GM21528 (cell line): ENCODE results near the gene TNK2.
"Not testable (repeated sequence)": the region's sequence is repeated elsewhere in the genome, so short reads cannot be mapped to it uniquely, and the experiment has no call there.

Experiments
- ATAC-seq: cut with Tn5 transposase; IDR thresholded peaks from one replicate; pipeline ENCODE4 v1.9.1; 2021; ENCODE audit warnings: mild to moderate bottlenecking, moderate library complexity; ENCODE audit not compliant: unreplicated experiment, low FRiP score

The TNK2 gene

DNA sequence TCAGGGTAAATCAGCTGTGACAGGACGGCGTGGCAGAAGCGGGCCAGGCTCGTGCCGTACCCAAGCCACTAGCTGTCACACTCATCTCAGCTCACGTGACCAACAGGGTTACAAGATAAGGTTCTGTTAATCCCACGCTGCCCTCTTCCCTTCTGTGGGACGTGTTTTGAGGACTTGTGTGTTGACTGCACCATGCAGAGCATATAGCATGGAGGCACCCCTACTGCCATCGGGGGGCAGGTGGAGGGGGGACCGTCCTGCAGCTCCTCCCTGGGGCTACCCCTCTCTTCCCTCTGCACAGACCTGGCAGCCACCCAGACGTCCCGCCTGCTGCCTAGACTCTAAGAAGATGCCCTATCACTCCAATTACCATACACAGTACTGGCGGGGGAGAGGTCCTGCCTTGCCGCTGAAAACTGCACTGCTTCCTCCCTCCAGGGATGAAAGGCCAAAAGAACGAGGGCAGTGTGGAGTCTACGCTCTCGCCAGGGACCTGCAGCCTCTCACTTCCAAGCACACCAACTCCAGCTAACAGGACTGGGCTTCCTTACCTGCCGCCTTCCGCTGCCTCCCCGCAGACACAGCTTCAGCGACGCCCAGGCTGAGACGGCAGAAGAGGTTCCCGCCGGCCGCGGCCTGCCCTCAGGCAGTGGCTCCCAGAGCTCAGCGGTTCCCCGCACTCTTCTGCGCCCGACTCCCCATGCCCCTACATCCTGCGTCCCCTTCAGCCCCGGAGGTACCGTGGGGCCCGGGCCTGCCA is at the start of gene TNK2:
TSS of gene TNK2 (minus strand) at position 618 of the 760 bp plus-strand sequence. CDS start 19,963 bp downstream, outside the sequence.
- ATAC-seq, result peak; percentile 22

DNA sequence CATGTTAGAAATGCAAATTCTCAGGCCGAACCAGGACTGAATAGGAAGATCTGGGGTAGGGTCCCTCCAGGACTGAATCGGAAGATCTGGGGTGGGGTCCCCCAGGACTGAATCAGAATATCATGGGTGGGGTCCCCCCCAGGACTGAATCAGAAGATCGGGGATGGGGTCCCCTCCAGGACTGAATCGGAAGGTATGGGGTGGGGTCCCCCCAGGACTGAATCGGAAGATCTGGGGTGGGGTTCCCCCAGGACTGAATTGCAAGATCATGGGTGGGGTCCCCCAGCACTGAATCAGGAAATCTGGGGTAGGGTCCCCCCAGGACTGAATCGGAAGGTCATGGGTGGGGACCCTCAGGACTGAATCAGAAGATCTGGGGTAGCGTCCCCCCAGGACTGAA is 48.2 kb upstream of the TNK2 start:
- no peak for ATAC-seq

DNA sequence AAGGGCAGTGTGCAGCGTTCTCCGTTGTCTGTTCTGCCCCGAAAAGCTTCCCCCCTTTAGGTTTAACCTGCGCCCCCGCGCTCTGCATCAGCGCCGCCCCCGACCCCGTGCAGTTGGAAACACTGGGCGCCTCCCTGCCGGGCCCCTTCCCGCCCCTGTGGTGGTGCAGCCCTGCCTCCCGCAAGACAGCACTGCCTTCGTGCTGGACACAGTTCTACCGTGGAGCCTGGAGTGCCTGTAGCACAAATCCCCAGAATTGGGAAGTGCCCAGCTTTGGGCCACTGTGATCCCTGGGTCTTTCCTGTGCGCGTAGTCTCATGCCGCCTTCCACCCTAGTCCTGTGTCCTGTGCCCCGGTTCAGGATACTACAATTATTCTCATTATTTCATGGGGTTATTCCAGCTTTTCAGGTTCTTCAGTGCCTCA is 47.1 kb upstream of the TNK2 start:
- ATAC-seq, result not testable (repeated sequence)

DNA sequence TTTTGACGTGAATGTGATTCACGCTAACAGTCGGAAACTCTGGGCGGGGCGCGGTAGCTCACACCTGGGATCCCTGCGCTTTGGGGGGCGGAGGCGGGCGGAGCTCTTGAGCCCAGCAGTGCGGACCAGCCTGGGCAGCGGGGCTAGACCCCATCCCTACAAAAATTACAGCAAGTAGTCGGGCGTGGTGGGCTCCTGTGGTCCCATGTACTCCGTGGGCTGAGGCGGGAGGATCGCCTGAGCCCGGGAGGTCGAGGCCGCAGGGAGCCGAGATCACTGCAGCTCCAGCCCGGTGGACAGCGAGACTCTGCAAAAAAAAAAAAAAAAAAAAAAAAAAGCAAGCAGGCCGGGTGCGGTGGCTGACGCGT is 46.4 kb upstream of the TNK2 start:
- peak; percentile 51 for ATAC-seq

- ATAC-seq, result peak; percentile 98
Observed at GRCh38 chr3:195954052-195954751, 45.9 kb upstream of the TNK2 start.

- not testable (repeated sequence) for ATAC-seq
Observed at GRCh38 chr3:195952590-195952989, 44.2 kb upstream of the TNK2 start.

DNA sequence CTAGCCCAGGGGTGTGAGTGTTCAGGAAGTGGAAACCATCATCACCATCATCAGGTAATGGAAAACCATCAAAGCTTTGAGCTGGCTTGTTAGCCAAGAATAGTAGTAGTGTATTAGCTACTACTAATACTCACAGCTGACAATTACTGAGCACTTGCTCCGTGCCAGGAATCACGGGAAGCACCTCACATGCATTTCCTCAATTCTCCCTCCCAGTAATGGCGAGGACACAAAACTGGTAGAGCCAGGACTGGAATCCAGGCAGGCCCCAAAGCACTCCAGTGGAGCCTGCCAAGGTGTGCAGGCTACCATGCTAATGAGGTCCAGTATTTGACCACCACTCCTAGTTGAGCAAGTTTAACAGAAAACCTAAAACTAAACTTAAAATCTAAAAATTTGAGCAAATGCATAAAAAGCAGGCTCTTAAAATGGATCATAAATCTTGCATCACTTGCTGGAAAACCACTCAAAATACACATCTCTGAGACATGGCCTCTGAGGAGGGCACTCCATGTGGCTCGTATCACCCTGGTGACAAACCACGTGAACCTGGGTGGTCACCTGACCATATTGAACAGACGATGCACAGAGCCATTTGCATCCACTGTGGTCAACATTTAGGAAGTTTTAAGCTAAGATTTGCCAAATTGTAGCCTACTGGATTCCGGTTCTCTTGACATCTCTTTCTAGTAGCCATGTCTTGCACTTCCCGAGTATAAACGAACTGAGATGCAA is 43.3 kb upstream of the TNK2 start:
- not testable (repeated sequence) for ATAC-seq

DNA sequence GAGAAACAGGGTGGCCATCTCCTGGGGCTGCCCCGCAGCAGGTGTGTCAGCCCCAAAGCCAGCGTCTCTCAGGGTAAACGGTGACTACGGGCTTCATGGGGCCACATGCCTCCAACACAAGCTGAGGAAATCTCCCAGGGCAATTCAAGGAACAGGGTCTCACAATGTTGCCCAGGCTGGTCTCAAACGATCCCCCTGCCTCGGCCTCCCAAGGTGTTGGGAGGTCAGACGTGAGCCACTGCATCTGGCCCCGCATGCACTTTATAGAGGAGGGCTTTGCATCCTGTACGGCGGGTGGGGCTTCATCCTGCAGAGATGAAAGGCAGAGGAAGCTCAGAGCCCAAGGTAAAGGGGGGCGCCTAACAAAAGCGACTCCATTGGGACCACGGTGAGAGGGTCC is 42.4 kb upstream of the TNK2 start:
- not testable (repeated sequence) for ATAC-seq

DNA sequence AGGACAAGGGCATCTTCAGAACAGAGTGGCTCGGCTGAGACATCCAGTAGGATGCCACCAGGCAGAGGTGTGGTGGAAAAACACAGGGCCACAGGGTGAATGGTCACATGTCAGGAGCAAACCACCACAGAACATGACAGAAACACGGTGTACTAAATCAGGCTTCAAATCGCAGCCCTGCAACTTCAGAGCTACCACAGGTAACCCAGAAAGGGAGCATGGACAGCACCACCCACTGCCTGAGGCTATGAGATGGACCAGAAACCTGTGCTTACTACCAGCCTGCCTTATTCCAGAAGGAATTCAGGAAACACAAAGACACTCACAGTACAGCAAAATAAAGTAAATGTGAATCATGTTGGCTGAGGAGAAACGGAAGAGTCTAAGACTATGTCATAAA is 41.8 kb upstream of the TNK2 start:
- ATAC-seq, result not testable (repeated sequence)

DNA sequence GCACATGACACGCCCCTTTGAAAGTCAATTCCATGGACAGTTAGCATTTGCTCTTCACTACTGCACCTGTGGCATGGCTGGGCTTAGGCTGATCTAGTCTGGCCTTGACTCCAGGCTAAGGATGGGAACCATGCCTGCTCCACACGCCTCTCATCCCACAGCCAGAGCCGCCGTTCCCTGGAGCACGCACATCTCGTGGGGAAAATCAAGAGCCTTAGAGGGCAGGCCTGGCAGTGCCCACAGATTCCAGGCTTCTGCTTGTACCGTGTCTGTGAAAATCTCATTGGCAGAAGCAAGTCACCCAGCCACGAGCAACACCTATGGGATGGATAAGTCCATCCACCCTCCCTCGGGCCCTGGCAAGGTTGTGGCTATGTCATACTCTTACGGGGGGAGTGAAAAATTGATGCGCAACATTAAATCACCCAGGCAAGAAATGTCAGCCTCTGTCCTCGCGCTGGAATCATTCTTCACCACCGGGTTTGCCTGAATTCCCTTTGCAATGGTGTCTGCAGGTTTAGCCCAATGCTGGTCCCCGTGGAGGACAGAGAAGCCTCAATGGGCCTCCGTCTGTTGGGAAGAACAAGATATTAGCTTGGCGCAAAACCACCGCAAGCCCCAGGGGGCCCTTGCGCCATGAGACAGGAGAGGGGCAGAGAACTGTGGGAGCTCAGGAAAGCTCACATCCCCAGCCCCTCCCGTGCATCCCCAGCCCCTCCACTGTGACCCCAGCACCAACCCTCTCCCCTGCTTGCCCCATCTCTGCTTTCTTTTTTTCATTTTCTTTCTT is 38.8 kb upstream of the TNK2 start:
- ATAC-seq, result not testable (repeated sequence)

GRCh38 chr3:195941265-195941815 is 33.0 kb upstream of the TNK2 start:
- ATAC-seq, result not testable (repeated sequence)

DNA sequence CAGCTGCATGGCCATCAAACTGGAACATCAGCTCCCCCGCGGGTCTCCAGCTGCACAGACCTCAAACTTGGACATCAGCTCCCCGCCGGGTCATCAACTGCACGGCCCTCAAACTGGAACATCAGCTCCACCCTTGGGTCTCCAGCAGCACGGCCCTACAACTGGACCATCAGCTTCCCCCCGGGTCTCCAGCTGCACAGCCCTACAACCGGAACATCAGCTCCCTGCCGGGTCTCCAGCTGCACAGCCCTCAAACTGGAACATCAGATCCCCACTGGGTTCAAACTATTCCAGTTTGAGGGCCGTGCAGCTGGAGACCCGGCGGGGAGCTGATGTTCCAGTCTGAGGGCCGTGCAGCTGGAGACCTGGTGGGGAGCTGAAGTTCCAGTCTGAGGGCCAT is 32.5 kb upstream of the TNK2 start:
- ATAC-seq, result not testable (repeated sequence)

- not testable (repeated sequence) for ATAC-seq
Observed at GRCh38 chr3:195939526-195940470, 31.4 kb upstream of the TNK2 start.

DNA sequence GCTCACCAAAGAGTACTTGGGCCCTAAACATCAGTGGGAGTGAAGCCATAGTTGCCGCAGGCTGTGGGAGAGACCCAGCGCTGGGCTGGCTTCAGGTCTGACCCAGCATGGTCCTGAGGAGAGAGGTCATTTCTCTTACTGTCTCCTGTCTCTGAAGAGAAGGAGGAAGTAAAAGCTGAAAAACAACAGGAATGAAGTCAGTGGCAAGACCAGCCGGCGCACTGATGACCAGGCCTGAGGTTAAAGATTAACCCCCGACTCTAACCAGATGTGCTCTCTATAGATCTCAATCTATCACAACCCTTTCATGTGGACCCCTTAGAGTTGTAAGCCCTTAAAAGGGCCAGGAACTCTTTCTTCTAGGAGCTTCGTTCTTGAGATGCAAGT is 24.7 kb upstream of the TNK2 start:
- ATAC-seq, result not testable (repeated sequence)

DNA sequence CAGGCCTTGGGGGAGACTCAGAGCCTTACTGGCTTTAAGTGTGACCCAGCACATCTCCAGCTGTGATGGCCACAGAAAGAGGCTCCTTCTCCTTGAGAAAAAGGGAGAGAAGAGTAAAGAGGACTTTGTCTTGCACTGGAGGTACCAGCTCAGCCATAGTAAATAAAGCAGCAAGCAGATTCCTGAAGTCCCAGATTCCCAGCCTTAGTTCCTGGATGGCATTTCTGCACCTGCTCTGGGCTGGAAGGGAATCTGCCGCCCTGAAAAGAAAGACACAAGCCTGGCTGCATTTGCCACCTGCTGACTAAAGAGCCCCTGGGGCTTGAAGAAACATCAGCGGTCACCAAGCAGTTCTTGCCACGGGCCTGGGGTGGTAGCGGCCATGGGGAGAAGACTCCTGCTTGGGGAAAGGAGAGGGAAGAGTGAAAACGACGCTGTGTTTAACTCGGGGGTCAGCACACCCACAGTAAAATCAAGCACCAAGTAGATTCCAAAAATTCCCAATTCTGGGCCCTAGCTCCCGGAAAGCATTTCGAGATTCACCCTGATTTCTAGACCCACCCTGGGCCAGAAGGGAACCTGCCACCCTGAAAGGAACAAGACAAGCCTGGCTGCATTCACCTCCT is 24.2 kb upstream of the TNK2 start:
- no peak for ATAC-seq

- no peak for ATAC-seq
Observed at GRCh38 chr3:195931582-195932273, 23.4 kb upstream of the TNK2 start.

GRCh38 chr3:195929452-195929851 is 21.1 kb upstream of the TNK2 start:
- ATAC-seq, result no peak

- no peak for ATAC-seq
Observed at GRCh38 chr3:195921334-195921791, 13.0 kb upstream of the TNK2 start.
